SKM-1 treated with dmso at 0.1 percent for 144 hours (cell line): ENCODE data around the gene SLC6A11.

Experiments used
- DNase-seq: peaks from one replicate; lab custom pipeline; 2025; ENCODE audit not compliant: unreplicated experiment; lab: John Stamatoyannopoulos, UW

Gene SLC6A11

DNA sequence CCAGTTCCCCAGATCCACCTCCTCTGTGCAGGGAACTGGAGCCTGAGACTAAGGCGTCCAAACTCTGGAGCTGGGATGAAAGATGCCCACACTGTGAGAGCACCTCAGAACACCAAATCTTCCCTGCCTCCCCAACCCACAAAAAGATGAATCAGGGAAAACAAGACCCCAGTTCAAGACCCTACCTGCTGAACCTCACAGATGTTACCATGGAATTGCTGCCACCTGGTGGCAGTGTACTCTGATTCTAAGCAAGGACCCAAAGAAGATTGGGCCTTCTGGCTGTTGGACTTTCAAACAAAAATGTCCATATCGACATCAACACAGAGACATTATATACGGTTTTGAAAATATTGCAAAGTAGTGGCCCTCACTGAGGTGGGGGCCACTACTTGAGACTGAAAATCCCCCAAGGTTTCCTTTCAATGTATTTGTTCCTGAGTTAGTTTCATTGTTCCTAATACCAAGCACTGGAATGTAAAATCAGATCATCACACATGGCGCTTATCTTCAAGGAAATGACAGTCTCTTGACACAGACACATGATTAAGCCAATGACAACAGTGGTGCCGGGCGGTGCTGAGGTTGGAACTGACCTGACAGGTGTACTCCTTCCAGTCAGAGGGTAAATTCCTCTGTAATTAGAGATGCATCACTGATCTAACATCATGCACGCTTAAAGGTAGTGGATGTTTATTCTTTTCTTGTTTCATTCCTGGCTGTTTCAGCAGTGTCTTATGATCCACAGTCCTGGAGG lies 67.6 kb downstream of the SLC6A11 start:
- peak; percentile 8 for DNase-seq

DNA sequence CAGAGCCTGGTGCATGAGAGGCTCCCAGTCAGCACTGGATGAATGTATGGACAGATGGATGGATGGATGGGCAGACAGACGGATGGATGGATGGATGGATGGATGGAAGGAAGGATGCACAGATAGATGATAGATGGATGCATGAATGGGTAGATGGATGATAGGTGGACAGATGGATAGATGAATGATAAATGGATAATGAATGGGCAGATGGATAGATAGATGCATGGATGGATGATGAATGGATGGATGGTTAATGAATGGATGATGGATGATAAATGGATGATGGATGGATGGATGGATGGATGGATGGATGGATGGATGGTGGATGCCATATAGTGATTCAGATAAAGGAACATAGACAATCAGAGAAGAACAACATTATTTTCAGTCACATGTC lies 71.0 kb downstream of the SLC6A11 start:
- DNase-seq: no peak

DNA sequence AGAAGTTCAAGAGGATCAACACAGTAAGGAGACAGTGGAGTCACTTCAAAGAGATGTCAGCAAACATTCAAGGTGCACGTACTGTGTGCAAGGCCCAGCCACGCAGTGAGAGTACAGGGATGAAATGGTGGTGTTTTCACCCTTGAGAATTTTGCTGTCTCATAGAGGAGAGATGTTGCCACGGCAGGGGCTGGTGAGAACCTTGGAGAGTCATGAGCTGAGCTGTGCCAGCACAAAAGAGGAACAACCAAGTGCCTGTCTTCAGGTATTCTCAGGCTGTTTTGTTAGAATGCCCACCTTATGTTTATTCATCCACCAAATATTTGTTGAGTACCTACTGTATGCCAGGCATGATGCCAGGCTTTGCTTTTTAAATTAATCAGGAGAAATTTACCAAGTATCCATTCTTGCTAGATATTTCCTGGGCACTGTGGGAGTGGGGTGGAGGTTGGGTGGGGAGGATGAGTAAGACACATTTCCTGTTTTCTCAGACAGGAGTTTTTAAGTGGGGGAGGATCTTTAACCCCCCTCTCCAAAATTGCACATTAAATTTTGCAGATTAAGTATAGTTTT lies 72.6 kb downstream of the SLC6A11 start:
- DNase-seq: peak; percentile 12

DNA sequence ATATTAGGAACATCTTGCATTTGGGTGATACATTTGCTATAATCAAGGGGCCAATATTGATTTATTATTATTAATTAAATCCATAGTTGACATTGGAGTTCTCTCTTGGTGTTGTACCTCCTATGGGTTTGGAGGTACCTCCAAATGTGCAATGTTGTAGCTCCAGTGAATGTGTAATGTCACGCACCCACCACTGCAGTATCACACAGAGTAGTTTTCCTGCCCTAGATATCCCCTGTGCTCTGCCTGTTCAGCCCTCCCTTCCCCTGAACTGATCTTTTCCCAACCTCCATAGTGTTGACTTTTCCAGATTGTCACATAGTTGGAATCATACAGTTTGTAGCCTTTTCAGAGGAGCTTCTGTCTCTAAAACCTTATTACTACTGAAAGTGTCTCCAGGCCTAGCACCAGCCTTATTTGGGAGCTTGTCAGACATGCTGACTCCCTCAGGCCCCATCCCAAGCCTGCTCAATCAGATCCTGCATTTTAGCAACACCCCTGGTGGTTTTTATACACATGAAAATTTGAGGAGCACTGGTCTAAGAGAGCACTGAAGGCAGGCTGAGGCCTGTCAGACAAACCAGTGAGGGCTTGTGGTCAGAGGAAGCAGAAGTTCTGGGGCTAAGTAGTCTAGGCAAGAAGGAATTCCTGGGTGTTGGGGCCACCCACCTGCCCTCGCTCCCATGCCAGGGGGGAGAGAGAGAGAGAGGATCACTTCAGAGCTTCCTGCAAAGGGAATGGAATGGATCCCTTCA lies 73.4 kb downstream of the SLC6A11 start:
- no peak for DNase-seq

DNA sequence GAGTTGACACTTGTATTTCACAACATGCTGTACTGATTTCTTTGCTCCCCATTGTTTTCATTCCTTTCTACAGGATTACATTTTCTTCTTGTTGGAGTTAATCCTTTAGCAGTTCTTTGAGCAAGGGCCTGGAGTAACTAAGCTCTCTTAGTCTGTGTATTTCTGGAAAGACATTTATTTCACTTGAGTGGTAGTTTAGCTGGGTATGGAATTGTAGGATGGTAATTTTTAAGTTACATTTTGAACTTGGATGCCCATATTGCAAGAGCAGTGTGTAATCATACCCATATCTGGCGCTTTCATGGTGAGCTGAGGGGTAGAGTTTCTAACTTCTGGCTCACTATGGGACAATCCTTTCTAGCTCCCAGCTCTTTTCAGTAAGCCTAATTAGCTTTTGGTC lies 74.6 kb downstream of the SLC6A11 start:
- no peak for DNase-seq

DNA sequence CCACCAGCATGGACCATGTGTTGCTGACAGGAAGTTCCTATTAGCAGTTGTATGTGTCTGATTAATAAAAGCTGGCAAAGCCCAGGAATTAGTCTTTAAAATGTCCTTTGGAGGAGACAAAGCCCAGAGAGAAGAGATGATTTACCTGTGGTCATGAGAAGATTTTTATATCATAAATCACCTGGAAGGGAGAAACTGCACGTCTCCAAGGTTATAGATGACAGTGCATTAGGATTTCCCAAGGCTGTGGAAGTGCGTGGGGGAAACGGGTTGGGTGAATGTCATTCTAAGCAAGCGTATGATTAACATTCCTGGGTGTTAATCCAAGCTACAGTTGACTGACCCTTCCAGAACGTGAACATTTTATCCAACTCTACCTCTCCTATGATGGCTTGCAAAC lies 76.6 kb downstream of the SLC6A11 start:
- DNase-seq: no peak

DNA sequence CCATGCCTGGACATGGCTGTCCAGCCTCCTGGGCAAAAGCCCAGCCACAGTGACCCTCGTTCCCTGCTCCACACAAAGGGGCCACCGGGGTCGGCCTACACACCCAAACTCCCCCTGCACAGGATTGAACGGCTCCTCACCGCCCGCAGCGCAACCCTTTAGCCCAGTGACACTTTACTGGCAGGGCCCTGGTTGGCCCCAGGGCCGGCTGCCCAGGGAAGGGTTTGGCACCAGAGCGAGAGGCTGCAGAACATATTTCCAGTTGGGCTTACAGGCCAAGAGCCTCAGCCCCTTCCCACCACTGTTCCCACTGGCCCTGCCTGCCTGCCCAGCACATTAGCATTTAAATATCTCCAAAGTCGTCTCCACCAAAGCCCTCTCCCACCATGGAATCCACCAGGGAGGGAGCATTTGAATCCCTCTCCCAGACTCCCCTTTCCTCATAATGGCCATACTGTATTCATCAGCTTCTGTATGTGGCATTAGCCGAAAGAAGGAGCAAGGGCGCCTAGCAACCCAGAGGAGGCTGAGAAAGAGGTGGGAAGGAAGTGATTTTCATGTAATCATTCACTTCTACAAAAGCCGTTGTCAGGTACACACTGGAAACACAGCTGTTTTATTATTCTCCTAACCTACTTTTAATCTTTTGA lies 85.4 kb downstream of the SLC6A11 start:
- no peak for DNase-seq

DNA sequence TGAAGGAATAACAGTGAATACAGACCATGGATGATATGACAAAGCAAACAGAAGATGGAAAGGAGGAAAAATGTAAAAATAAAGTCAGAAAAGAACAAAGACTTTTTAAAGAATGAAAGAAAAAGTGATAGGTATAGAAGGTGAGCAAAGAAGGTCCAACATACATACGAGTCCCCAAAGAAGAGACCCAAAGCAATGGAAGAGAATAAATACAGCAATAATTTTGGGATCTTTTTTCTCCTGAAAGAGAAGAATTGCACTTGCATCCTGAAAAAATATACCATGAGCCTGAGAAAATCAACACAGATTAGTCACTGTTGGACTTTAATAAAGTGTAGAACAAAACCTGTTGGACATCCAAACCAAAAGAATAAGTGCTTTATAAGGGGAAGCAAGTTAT lies 91.2 kb downstream of the SLC6A11 start:
- no peak for DNase-seq

DNA sequence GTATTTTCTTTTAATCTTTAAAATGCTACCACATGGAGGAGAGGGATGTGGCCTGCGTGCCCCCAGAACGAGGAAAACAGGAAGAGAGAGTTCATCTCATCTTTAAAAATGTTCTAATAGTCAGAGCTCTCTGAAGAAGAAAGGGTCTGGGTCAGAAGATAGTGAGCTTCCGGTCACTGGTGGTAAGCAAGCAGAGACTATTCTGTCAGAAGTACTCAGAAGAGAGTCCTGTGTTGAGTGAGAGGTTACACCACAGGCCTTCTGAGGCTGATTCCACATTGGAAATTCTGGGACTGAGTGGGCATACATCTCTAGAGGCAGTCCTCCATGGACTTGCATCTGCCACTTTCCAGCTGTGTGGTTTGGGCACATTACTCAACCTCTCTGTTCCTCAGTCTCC lies 94.3 kb downstream of the SLC6A11 start:
- no peak for DNase-seq

DNA sequence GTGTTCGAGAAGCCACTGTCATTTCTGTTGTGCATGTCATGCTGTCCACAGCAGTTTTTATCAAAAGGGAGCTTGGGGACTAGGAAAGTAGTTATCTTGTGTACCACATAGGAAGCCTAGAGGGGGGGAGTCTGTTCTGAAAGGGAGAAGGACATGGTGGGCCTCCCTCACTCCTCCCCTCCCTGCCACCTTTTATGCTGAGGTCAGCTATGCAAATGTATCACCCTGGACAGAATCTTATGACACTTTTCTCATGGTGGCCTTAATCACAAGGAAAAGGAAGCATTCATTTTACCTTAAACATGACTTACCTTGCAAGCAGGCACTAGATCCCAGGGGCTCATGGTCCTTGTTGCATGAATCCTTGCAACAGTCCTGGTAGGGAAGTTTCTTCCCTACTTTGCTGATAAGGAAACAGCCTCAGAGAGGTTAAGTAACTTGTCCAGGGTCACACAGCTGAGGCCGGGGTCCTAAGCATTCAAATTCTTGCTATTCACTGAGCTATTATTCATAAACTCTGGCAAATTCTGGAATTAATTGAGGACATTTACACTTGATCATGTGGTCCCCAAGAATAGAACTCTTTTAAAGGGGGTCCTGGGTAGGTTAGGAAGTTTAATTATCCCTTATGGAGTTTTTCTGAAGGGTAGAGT lies 95.4 kb downstream of the SLC6A11 start:
- no peak for DNase-seq

DNA sequence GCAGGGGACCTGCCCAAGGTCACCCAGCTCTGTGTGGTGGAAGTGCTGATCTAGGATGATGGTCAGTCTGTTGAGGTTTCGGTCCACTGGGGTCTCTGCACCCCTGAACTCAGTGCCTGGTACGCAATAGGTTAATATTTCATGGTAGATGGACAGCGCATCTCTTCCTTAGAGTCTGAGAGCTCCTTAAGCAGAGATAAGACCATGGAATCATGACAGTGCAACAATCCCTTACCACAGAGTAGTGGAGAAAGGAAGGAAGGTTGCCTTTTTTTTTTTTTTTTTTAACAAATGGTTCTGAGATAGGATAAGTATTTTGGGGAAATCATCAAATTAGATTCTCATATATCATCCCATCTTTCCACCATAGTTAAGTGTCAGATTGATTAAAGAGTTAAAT lies 96.8 kb downstream of the SLC6A11 start:
- no peak for DNase-seq

DNA sequence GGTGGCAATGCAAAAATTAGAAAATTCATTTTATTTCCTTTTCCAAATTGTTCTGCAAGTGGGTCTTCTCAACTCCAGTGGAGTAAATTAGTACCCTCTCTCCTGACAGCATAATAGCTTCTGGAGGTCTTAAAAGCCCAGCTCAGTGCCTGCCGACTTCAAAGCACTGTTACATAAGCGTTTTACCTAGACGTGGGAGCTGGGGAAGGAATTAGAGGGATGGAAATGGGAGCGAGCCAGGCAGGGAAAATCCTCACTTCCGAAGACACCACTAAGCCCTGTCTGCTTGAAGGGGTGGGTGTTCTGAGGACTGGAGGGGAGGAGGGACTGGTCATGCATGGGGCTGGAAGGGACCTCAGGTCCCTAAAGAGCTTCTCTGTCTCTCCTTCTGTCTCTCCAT lies 99.3 kb downstream of the SLC6A11 start:
- no peak for DNase-seq

DNA sequence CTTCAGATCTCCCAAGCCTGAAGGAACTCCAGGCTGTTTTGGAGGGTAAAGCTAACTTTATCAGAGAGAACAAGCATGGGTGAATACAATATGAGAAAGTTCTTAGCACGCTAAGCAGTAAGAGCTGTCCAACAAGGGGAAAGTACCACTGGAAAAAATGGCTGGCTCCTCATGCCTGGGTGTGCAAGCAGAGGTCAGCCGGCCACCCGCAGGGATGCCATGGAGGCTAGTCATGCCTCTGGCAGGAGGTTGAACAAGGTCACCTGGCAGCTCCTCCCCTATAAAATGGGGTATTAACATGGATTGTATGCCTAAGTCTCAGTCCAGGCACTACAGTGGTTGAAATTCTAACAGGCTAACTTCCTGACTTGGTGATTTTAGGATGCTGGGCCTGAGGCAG lies 101.1 kb downstream of the SLC6A11 start:
- no peak for DNase-seq

DNA sequence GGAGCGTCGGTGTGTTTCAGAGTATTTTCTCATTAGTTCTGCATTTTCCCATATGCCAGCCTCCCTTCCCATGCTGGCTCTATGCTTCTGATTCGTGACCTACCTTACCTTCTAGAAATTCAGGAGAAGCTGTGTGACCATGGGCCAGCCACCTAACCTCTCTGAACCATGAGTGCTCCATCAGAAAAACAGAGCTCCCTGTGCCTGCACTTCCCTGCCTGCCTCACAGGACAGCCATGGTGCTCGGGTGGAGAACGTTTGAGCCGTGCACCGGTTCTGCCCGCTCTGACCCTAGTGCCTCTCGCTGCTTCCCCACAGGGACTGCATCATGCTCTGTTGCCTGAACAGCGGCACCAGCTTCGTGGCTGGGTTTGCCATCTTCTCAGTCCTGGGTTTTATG lies 102.0 kb downstream of the SLC6A11 start:
- DNase-seq: no peak

DNA sequence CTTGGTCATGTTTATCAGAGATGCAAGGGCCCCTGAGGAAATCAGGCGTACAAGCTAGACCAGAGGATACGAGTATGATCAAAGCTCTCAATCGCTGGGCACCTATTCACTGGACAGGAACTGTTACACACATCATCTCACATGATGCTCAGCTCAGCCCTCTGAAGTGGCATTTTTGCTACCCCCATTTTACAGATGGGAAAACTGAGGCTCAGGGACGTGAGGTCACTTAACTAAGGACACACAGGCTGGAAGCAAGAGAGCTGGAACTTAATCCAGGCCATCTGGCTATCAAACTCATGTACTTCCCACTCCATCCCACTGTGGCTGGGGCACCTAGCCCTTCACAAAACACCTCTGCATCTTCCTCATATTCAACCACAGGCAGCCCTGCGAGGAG lies 103.6 kb downstream of the SLC6A11 start:
- DNase-seq: no peak

DNA sequence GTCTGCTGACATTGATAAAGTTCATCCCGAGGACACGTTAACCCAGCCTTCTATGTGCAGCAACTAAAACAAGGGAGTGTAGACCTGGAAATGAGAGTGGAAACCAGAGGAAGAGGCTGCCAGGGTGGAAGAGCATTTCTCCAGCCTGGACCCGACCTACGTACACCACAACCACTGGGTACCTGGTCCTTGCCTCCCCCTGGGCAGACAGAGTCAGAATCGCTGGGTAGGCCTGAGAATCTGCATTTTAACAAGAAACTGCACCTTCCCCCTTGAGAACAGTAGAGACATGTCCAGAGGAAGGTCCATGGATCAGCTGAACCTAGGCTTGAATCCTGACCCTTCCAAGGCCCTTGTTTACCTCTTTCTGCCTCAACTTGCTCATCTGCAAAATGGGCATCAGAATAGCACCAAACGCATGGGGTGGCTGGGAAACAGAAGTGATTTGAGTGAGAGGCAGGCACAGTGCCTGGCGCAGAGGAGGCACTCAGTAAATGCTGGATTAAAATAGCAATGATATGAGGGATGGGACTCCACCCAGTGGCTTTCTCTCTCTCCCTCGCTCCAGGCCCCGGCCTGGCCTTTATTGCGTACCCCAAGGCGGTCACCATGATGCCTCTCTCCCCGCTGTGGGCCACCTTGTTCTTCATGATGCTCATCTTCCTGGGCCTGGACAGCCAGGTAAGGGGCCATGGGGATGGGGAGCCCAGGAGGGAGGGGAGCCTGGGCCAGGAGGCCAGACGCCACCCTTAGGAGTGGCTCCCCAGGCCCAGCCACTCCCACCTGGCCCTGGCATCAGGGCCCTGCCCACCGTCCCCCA lies 109.6 kb downstream of the SLC6A11 start:
- DNase-seq: no peak

DNA sequence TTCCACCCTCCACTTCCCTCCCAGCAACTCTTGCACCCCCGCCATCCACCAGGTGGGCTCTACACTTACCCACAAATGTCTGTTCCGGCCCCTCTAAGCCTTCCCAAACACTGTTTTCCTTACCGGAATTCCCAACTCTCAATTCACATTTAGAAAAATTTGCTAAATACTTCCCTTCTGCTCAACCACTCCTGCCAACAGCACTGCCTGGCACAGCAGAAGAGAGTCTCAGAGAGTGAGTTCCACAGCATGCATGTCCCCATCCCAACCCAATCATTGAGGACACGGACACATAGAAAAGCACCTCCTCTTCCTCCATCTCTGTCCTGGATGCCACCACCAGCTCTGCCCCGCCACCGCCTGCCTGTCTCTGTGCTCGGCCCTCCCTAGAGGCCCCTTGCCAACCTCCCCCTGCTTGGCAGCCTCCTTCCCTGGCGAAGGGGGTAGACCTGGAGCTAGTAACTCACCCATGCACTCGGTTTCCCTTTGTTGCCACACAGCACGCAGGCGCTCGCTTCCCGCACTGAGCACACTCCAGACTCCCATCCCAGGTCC lies 110.3 kb downstream of the SLC6A11 start:
- DNase-seq: no peak

DNA sequence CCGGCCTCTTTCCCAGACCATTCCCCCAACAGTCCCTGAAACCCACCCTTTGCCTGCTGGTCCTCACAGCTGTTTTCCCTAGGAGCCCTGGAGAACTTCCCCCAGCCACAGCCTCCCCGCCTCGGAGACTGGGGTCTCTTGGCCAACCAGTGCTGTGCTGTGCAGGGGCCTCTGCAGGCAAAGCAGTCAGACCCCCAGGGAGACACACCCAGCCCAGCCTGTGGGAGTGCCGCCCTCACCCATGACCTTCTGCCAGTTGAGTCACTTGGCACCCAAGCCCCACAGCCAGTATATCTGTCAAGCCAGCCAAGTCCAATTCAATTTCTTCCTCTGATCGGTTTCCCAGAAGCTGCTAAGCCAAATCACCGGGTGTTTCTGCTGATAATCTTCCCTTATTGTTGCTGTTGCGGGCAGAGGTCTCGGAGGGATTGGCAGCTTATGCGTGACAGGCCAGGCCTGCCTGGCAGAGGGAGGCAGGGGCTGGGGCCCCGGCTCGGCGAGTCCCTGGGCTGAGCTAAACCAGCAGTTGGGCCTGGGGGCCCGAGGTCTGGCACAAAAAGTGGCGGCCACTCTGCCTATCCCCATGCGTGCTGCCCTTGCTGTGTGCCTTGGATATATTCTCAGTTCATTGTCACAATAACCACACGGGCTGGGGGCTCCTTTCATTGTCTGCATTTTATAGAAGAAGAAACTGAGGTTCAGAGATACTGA lies 110.9 kb downstream of the SLC6A11 start:
- DNase-seq: no peak

DNA sequence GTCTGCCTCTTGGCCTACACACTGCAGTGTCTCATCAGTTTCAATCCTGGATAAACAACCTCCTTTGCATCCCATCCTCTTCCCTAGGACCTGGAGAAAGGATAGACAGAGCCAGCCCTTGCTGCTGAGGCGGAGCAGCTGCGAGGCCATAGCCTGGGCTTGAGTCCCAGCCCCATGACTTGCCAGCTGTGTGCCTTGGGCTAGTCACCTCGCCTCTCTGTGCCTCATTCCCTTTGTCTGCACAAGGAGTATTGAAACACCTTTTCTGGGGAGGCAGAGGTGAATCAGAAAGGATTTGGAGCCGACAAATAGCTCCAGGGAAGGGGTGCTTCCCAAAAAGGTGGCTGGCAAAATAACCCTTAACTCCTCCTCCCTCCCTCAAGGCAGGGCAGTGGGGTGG lies 111.5 kb downstream of the SLC6A11 start:
- DNase-seq: no peak
